NB4 (cell line): ENCODE measurements around the gene SNX14.

ENCODE experiments used
- POLR2A ChIP-seq: IDR thresholded peaks from 2 replicates; pipeline ENCODE4 v1.6.1; 2011; ENCODE audit warnings: mild to moderate bottlenecking; ENCODE audit not compliant: insufficient read length; ENCODE audit errors: extremely low read depth
- TF ChIP-seq, protein P1 (sequence below): IDR thresholded peaks from one replicate; pipeline ENCODE4 v1.5.1; 2012; ENCODE audit warnings: low read depth, low read length

GRCh38 chr6:85493389-85493788 lies 100.3 kb downstream of the SNX14 start:
- TF ChIP-seq, protein P1, sequence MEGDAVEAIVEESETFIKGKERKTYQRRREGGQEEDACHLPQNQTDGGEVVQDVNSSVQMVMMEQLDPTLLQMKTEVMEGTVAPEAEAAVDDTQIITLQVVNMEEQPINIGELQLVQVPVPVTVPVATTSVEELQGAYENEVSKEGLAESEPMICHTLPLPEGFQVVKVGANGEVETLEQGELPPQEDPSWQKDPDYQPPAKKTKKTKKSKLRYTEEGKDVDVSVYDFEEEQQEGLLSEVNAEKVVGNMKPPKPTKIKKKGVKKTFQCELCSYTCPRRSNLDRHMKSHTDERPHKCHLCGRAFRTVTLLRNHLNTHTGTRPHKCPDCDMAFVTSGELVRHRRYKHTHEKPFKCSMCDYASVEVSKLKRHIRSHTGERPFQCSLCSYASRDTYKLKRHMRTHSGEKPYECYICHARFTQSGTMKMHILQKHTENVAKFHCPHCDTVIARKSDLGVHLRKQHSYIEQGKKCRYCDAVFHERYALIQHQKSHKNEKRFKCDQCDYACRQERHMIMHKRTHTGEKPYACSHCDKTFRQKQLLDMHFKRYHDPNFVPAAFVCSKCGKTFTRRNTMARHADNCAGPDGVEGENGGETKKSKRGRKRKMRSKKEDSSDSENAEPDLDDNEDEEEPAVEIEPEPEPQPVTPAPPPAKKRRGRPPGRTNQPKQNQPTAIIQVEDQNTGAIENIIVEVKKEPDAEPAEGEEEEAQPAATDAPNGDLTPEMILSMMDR, result no peak
- no peak for TF ChIP-seq POLR2A
